K562 (cell line): Measurements from ENCODE around the gene NME7. TPM values are rescaled to one million over a fixed set of nuclear protein-coding genes. Genes with fewer than 3 reads are reported as not detected.

Source experiments
- ATAC-seq: fragments of 200-7000 bp; cut with Tn5 transposase; 3 replicates; pipeline ENCODE4 v1.9.1; 2020; ENCODE audit warnings: moderate library complexity
- BruUV-seq: library from RNA; stranded (reverse); fragments of 400-500 nt; replicated peaks from 2 replicates; lab custom pipeline; 2021; lab: Mats Ljungman, UMichigan
- CTCF ChIA-PET: fragments of 300-600 bp; formaldehyde crosslinking; extraction: SDS; loops from one replicate; lab custom pipeline; 2021; ENCODE audit warnings: low intra/inter-chr PET ratio; lab: Yijun Ruan, JAX
- POLR2A ChIA-PET: fragments of 300-600, 350-650 bp; sonication (Branson Sonifier 250); formaldehyde crosslinking; extraction: SDS; loops from one replicate; lab custom pipeline; 2021; ENCODE audit warnings: antibody characterized with exemption, inconsistent platforms; lab: Yijun Ruan, JAX
- DNase-seq, 4 experiments: peaks; one replicate each; pipeline versions ENCODE4 v3.0.0 to v3.0.0-alpha.2; 2011 to 2018; ENCODE audit warnings: low spot score in 3 of 4, mixed read lengths in 3 of 4; ENCODE audit errors: extremely low read depth in 1 of 4
- FAIRE-seq: peaks from 2 replicates; lab custom pipeline; 2011; peaks lifted over from hg19 to GRCh38; lab: Jason Lieb, UNC
- H2AFZ ChIP-seq: 2 replicates; pipeline ENCODE4 v1.6.0; 2011; ENCODE audit warnings: low read depth, low read length, control low read depth, inconsistent platforms
- H3K27ac ChIP-seq: fragments of 200-600 bp; 3 replicates; pipeline ENCODE4 v1.8.0; 2011; ENCODE audit warnings: low read depth, mild to moderate bottlenecking, control low read depth, inconsistent platforms, low read length, moderate library complexity, mixed read lengths; ENCODE audit errors: extremely low read depth
- H3K27me3 ChIP-seq, 2 experiments: fragments of 300-600 bp in 1 of 2; 2 replicates in 1 of 2; 3 replicates in 1 of 2; pipeline versions ENCODE4 v1.6.0 to v1.8.0; 2011; ENCODE audit warnings: inconsistent platforms in 2 of 2, low read length in 2 of 2, mild to moderate bottlenecking in 1 of 2, mixed read lengths in 1 of 2, moderate library complexity in 1 of 2; ENCODE audit not compliant: control insufficient read depth in 2 of 2, insufficient read depth in 2 of 2
- H3K36me3 ChIP-seq: fragments of 300-600 bp; 3 replicates; pipeline ENCODE4 v1.8.0; 2011; ENCODE audit warnings: mild to moderate bottlenecking, low read length, inconsistent platforms; ENCODE audit not compliant: control insufficient read depth, insufficient read depth
- H3K4me1 ChIP-seq, 2 experiments: fragments of 200-600 bp in 1 of 2; replicated peaks in 1 of 2; 2 replicates in 1 of 2; 3 replicates in 1 of 2; pipeline versions ENCODE4 v1.5.1 to v1.8.0; 2011; ENCODE audit warnings: inconsistent platforms in 2 of 2, low read length in 2 of 2, mild to moderate bottlenecking in 1 of 2, mixed read lengths in 1 of 2, moderate library complexity in 1 of 2; ENCODE audit not compliant: control insufficient read depth in 2 of 2, insufficient read depth in 2 of 2
- H3K4me2 ChIP-seq: 2 replicates; pipeline ENCODE4 v1.6.1; 2011; ENCODE audit warnings: low read length, control low read depth, inconsistent platforms, mixed read lengths; ENCODE audit not compliant: insufficient read depth
- H3K4me3 ChIP-seq: fragments of 200-600 bp; sonication (generic), shearing (Covaris generic); 2 replicates; pipeline ENCODE4 v1.5.1; 2016; ENCODE audit warnings: control low read depth, inconsistent platforms
- H3K79me2 ChIP-seq: fragments of 200-600 bp; 3 replicates; pipeline ENCODE4 v1.8.0; 2011; ENCODE audit warnings: low read length, inconsistent platforms; ENCODE audit not compliant: control insufficient read depth, insufficient read depth
- H3K9ac ChIP-seq, 2 experiments: 2 replicates each; pipeline versions ENCODE4 v1.6.0 to v1.6.1; 2011; ENCODE audit warnings: low read depth in 2 of 2, low read length in 2 of 2, control low read depth in 1 of 2, inconsistent platforms in 1 of 2, mild to moderate bottlenecking in 1 of 2, mixed read lengths in 1 of 2; ENCODE audit not compliant: insufficient read depth in 1 of 2
- H3K9me1 ChIP-seq: one replicate; pipeline ENCODE4 v1.6.0; 2011; ENCODE audit warnings: inconsistent platforms, mild to moderate bottlenecking, low read length, moderate library complexity; ENCODE audit not compliant: control insufficient read depth, insufficient read depth
- H3K9me3 ChIP-seq: replicated peaks from 2 replicates; pipeline ENCODE4 v1.5.1; 2011; ENCODE audit warnings: low read depth, low read length, inconsistent platforms; ENCODE audit not compliant: control insufficient read depth, insufficient read depth
- H4K20me1 ChIP-seq: replicated peaks from 2 replicates; pipeline ENCODE4 v1.6.1; 2011; ENCODE audit warnings: low read length, inconsistent platforms, mixed read lengths; ENCODE audit not compliant: control insufficient read depth, insufficient read depth
- ARID4B ChIP-seq: sonication (generic); formaldehyde crosslinking; IDR thresholded peaks from 2 replicates; pipeline ENCODE4 v1.8.0; 2022; ENCODE audit warnings: mild to moderate bottlenecking, missing genetic modification reagents
- BMI1 ChIP-seq: fragments of 150-350 bp; IDR thresholded peaks from 2 replicates; pipeline ENCODE4 v1.6.1; 2014; ENCODE audit warnings: low read length
- EGR1 ChIP-seq: fragments of 450-650 bp; conservative IDR thresholded peaks from 2 replicates; pipeline ENCODE4 v1.6.1; 2017; ENCODE audit warnings: mild to moderate bottlenecking
- GATAD2B ChIP-seq: fragments of 450-650 bp; IDR thresholded peaks from 2 replicates; pipeline ENCODE4 v1.6.1; 2017; ENCODE audit warnings: mild to moderate bottlenecking, borderline replicate concordance
- MYNN ChIP-seq, 2 experiments: sonication (generic); formaldehyde crosslinking in 1 of 2; IDR thresholded peaks; 2 replicates each; pipeline versions ENCODE4 v1.5.0 to v1.6.1; 2016 to 2020; ENCODE audit warnings: antibody characterized with exemption in 1 of 2, missing genetic modification reagents in 1 of 2
- NFIC ChIP-seq: fragments of 450-650 bp; IDR thresholded peaks from 2 replicates; pipeline ENCODE4 v1.6.1; 2017; ENCODE audit warnings: mild to moderate bottlenecking, inconsistent platforms
- NR3C1 ChIP-seq: sonication (generic); formaldehyde crosslinking; IDR thresholded peaks from 2 replicates; pipeline ENCODE4 v1.8.1; 2022; ENCODE audit warnings: missing genetic modification reagents
- PHF20 ChIP-seq: fragments of 450-650 bp; IDR thresholded peaks from 2 replicates; pipeline ENCODE4 v1.6.1; 2018; ENCODE audit not compliant: partially characterized antibody
- PKNOX1 ChIP-seq: fragments of 450-650 bp; IDR thresholded peaks from 2 replicates; pipeline ENCODE4 v1.6.1; 2016
- SRSF9 ChIP-seq: fragments of 200-400 bp; formaldehyde crosslinking; IDR thresholded peaks from 2 replicates; pipeline ENCODE4 v1.6.1; 2017; ENCODE audit warnings: low read depth, low read length, borderline replicate concordance
- TCF7 ChIP-seq: sonication (generic); IDR thresholded peaks from 2 replicates; pipeline ENCODE4 v1.6.1; 2016; ENCODE audit warnings: antibody characterized with exemption, borderline replicate concordance
- ZNF655 ChIP-seq: fragments of 250-450 bp; sonication (Bioruptor Pico); IDR thresholded peaks from 2 replicates; pipeline ENCODE4 v1.5.0; 2021
- WGBS: fragments of 100-300 bp; shearing (Covaris generic); methylation state at CpG from one replicate; pipeline ENCODE4 v1.1.6; 2016; ENCODE audit warnings: low coverage, mixed read lengths; ENCODE audit not compliant: insufficient coverage; ENCODE audit errors: missing lambda C conversion rate; 5-methylcytosine and 5-hydroxymethylcytosine counted together
- in situ Hi-C: fragments of 300-500 bp; cut with MboI; formaldehyde crosslinking; loops from 4 replicates; pipeline ENCODE4 v1.15.0; 2018; ENCODE audit warnings: inconsistent platforms, mixed read lengths
- intact Hi-C: fragments of 100-400 bp; cut with micrococcal nuclease; formaldehyde crosslinking; loops from 2 replicates; pipeline ENCODE4 v1.14.2; 2022
- polyA plus RNA-seq, 8 experiments: library from polyadenylated mRNA; depleted of rRNA in 4 of 8; stranded (reverse) in 5 of 8; unstranded in 3 of 8; fragments of >200 nt; fragmentation: Nextera tagmentation in 2 of 8; fragmentation: Illumina TruSeq in 1 of 8; extraction: Ambion mirVana in 2 of 8; extraction: Trizol in 1 of 8; gene quantifications; 2 replicates each; pipeline versions ENCODE4 v1.2.1 to v1.2.3, GENCODE V29; 2011 to 2014; ENCODE audit warnings: inconsistent platforms in 1 of 8, missing spikeins in 1 of 8
- total RNA-seq, 7 experiments: library from RNA; depleted of rRNA in 6 of 7; stranded (reverse); fragments of >200 nt in 6 of 7; fragmentation: Illumina TruSeq in 2 of 7; extraction: Trizol in 2 of 7; gene quantifications; 2 replicates each; pipeline versions ENCODE4 v1.2.1 to v1.2.3, GENCODE V29; 2011 to 2021; ENCODE audit warnings: low replicate concordance in 1 of 7

NME7 gene
- total and polyA plus RNA-seq, 9 of the 15 experiments (the other 6 are each of a cell fraction or from before 2014, with no cell fraction given) = 7.9 to 43.2 (median 23.9) TPM

GRCh38 chr1:169387399-169387798 lies 19.8 kb upstream of the NME7 start (continued):
- TF ChIP-seq ZNF655 (CRISPR knock-in tag) = no peak
- no peak for TF ChIP-seq BMI1
- TF ChIP-seq PKNOX1 = no peak
- no peak for TF ChIP-seq TCF7
- no peak for TF ChIP-seq MYNN (IDR thresholded peaks at IDR 0.05)
- TF ChIP-seq MYNN (CRISPR knock-in tag; IDR thresholded peaks at IDR 0.05) = no peak

- ATAC-seq (no peak), DNase-seq (no peak), FAIRE-seq (no peak)
- CTCF ChIA-PET = no interaction called here
- no peaks in the 10 kb centered on the region for H3K9me1 ChIP-seq
- H3K27me3 ChIP-seq = no peaks in the 10 kb centered on the region
- no peaks in the 10 kb centered on the region for H3K4me1 ChIP-seq
- H4K20me1 ChIP-seq = no peaks in the 10 kb centered on the region
- H3K9me3 ChIP-seq = no peaks in the 10 kb centered on the region
- BruUV-seq = no TSS peak
- POLR2A ChIA-PET = interaction anchor here (1.4 kb wide), 1 partner anchor 15 kb away, joined by 4 read pairs; the partner anchor contains the start of genes BLZF1 and NME7
- H3K79me2 ChIP-seq = no peaks in the 10 kb centered on the region
- H2AFZ ChIP-seq = no peak overlapping the region
- H3K4me3 ChIP-seq = no peak overlapping the region
- H3K27ac ChIP-seq = no peak overlapping the region
- H3K36me3 ChIP-seq = peaks cover 76% of the 10 kb centered on the region
- in situ Hi-C loops = no loop called here
- 70% methylated on average over 4 of the region's 4 CpGs for WGBS
- intact Hi-C loops = no loop called here
- H3K9ac ChIP-seq = no peak overlapping the region
- H3K4me2 ChIP-seq = no peak overlapping the region
- TF ChIP-seq ARID4B (CRISPR knock-in tag) = no peak
- no peak for TF ChIP-seq PHF20
- no peak for TF ChIP-seq NR3C1 (CRISPR knock-in tag)
- no peak for TF ChIP-seq GATAD2B
- TF ChIP-seq NFIC = no peak
- TF ChIP-seq EGR1 = no peak
- no peak for TF ChIP-seq SRSF9
These were observed 15.9 kb upstream of the NME7 start for GRCh38 chr1:169383449-169383848.
